Measurements from ENCODE around the gene PPP2R5B.
A peak's percentile ranks its signal among the peaks of the same experiment; 100 is the strongest.

Gene PPP2R5B

GRCh38 chr11:64905516-64906313, 18.8 kb upstream of the PPP2R5B start:
- Histone ChIP-seq H3K4me3 (ENCODE audit: low read depth in 1 of 2, low read length in 1 of 2) (no peak overlapping the region), H3K4me1 (ENCODE audit: control insufficient read depth in 1 of 2, insufficient read depth in 1 of 2, low read depth in 1 of 2, low read length in 1 of 2) (no peaks in the 10 kb centered on the region), H3K36me3 (peaks cover 100% of the 10 kb centered on the region), H3K9me3 (peaks cover 8% of the 10 kb centered on the region), H3K27me3 (no peaks in the 10 kb centered on the region), H3K27ac (no peak overlapping the region)
- no peak for TF ChIP-seq CTCF (IDR thresholded peaks at IDR 0.05)

GRCh38 chr11:64906314-64906635, 18.2 kb upstream of the PPP2R5B start:
- Histone ChIP-seq H3K4me1 (ENCODE audit: control insufficient read depth in 1 of 2, insufficient read depth in 1 of 2, low read depth in 1 of 2, low read length in 1 of 2) (no peaks in the 10 kb centered on the region), H3K9me3 (peaks cover 8% of the 10 kb centered on the region), H3K27ac (no peak overlapping the region), H3K36me3 (peaks cover 100% of the 10 kb centered on the region), H3K27me3 (no peaks in the 10 kb centered on the region), H3K4me3 (ENCODE audit: low read depth in 1 of 2, low read length in 1 of 2) (no peak overlapping the region)
- no peak for TF ChIP-seq CTCF (IDR thresholded peaks at IDR 0.05)

GRCh38 chr11:64908766-64909165, 15.7 kb upstream of the PPP2R5B start:
- Histone ChIP-seq H3K27ac (peak overlapping the region; percentile 18), H3K4me1 (ENCODE audit: control insufficient read depth in 1 of 2, insufficient read depth in 1 of 2, low read depth in 1 of 2, low read length in 1 of 2) (no peaks in the 10 kb centered on the region), H3K4me3 (ENCODE audit: low read depth in 1 of 2, low read length in 1 of 2) (no peak overlapping the region), H3K9me3 (peaks cover 8% of the 10 kb centered on the region), H3K36me3 (peaks cover 100% of the 10 kb centered on the region), H3K27me3 (no peaks in the 10 kb centered on the region)
- no peak for TF ChIP-seq CTCF (IDR thresholded peaks at IDR 0.05)

GRCh38 chr11:64909653-64910343, 14.7 kb upstream of the PPP2R5B start:
- Histone ChIP-seq H3K27me3 (no peaks in the 10 kb centered on the region), H3K36me3 (peaks cover 100% of the 10 kb centered on the region), H3K4me3 (ENCODE audit: low read depth in 1 of 2, low read length in 1 of 2) (no peak overlapping the region), H3K9me3 (peaks cover 8% of the 10 kb centered on the region), H3K27ac (no peak overlapping the region), H3K4me1 (ENCODE audit: control insufficient read depth in 1 of 2, insufficient read depth in 1 of 2, low read depth in 1 of 2, low read length in 1 of 2) (no peaks in the 10 kb centered on the region)
- TF ChIP-seq CTCF (IDR thresholded peaks at IDR 0.05) = no peak

GRCh38 chr11:64910451-64911093, 13.9 kb upstream of the PPP2R5B start:
- H3K9me3 ChIP-seq = peaks cover 8% of the 10 kb centered on the region
- no peak for TF ChIP-seq CTCF (IDR thresholded peaks at IDR 0.05)
- no peak overlapping the region for H3K4me3 ChIP-seq (ENCODE audit: low read depth in 1 of 2, low read length in 1 of 2)
- peaks cover 97% of the 10 kb centered on the region for H3K36me3 ChIP-seq
- H3K27ac ChIP-seq = no peak overlapping the region
- H3K27me3 ChIP-seq = no peaks in the 10 kb centered on the region
- peaks cover 6 to 7% of the 10 kb centered on the region in 2 experiments for H3K4me1 ChIP-seq (ENCODE audit: control insufficient read depth in 1 of 2, insufficient read depth in 1 of 2, low read depth in 1 of 2, low read length in 1 of 2)

Measured in neutrophil (primary cell).